GM19035 (cell line): ENCODE data around the gene EPB41L2.
A peak's percentile ranks its signal among the peaks of the same experiment; 100 is the strongest.
"Not testable (repeated sequence)": the region's sequence is repeated elsewhere in the genome, so short reads cannot be mapped to it uniquely, and the experiment has no call there.

Source experiments
- ATAC-seq: cut with Tn5 transposase; IDR thresholded peaks from one replicate; pipeline ENCODE4 v1.9.1; 2021; ENCODE audit not compliant: unreplicated experiment

The EPB41L2 gene

DNA sequence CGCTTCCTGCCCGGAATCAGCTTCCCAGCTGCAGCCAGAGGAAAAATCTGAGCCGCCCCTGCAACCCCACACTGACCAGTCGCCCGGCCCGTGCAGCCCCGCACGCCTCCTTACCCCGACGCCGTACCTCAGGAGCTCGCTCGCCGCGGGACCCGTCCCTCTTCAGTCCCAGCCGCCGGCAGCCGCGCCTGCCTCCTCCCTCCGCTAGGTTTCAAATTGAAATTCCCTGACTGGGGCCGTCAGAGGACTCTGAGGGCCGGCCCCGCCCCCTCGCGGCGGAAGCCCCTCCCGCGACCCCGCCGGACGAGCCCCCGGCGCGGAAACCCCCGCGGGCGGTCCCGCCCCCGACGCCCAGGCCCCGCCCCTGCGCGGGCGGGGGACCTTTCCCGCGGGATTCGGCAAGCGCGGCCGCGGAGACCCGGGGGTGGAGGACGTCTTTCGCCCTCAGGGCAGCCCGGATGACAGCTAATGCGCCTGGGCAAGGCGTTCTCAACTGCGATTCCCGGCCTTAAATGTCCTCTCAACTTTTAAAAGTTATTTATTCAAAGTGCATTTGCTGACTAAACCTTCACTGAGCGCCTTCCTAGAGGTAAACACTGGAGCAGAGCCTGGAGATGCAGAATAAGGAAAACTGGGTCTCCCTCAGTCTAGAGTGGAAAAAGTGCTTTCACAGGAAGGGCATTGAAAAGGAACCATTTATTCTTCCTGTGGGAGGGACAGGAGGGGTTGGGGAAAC lies at the start of gene EPB41L2:
Gene EPB41L2, minus strand, starts transcription at position 218 of the 736 bp plus-strand sequence. CDS start 106,760 bp downstream, outside the sequence.
- peak; percentile 72 for ATAC-seq

DNA sequence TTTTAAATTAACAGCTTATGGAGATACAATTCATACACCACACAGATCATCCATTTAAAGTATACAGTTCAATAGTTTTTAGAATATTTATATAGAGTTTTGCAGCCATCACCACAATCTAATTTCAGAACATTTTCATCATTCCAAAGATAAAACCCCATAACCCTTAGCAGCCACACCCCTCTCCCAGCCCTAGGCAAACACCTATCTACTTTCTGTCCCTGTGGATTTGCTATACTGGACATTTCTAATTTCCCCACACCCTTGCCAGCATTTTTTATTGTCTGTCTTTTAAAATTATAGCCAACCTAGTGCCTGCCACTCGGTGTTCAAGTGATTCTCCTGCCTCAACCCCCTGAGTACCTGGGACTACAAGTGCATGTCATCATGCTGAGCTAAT lies 49.2 kb upstream of the EPB41L2 start:
- no peak for ATAC-seq

DNA sequence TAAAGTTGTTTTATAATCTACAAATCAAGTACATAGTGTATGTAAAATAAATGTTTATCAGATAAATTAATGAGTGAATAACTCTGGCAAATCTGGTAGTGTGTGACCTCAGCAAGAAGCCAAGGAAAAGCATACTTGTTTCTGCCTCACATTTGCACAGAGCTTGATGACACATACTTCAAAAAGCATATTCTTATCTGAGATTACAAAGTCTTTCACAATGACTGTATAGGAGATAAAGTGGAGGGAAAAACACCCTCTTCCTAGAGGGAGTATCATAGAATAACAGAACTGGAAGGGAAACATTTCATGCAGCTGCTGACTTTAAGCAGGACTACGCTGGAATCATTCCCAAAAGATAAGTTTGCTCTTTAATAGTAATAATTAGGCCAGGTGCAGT lies 44.1 kb upstream of the EPB41L2 start:
- no peak for ATAC-seq

DNA sequence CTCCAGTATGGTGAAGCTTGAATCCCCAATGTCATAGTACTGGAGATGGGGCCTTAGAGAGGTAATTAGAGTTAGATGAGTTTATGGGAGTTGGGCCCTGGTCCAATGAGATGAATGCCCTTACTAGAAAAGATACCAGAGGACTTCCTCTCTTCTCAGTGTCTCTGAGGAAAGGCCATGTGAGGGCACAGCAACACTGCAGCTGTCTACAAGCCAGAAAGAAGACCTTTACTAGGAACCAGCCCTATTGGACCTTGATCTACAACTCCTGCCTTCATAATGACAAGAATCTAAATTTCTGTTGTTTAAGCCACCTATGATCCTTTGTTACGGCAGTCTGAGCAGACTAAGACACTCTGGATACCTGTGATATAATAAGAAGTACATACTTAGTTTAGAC lies 40.9 kb upstream of the EPB41L2 start:
- no peak for ATAC-seq

DNA sequence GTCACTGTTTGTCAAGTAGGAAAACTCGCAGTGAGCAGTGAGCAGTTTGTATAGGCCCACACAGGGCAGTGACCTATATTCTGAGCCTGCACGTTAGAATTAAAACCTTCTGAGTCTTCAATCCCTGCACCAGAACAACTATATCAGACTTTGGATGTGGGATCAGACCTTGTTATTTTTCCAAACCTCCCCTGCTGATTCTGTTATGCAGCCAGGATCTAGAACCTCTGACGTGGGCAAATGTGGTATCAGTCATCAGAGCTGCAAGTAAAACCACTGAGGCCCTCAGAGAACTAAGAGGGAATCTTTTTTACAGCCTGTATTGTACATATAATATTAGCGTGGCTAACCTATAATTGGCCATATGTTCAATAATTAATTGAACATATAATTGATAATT lies 40.3 kb upstream of the EPB41L2 start:
- no peak for ATAC-seq

DNA sequence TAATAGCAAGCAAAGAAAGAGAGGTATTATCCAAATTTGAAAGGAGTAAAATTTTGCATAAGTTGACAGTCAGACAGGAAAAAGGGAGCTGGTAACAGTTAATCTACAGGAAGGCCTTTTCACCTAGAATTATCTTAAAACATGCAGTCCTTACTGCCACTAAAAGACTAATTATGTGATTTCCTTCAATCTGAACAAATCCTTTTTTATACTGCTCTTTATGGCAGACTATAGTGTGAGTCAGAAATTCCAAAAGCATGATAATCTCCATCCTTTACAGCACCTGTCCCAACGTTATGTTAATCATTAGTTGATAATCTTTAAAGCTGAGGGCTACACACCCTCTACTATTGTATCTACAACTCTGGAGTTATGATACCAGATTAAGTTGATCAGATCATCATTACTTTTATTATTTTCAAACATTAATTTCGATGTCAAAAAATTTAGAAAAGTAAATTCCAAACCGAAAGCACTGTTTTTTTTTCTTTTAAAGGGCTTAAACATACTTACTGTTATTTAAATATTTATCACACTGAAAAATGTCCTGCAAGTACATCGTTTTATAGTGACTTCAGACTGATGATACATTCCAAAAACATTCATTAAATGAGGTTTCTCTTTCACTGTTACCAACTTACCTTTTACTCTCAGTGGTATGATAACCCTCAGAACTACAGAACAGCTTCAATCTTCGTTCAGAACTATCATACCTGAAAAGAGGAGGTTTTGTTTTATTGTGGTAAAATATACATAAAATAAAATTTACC lies 39.1 kb upstream of the EPB41L2 start:
- ATAC-seq, result no peak

DNA sequence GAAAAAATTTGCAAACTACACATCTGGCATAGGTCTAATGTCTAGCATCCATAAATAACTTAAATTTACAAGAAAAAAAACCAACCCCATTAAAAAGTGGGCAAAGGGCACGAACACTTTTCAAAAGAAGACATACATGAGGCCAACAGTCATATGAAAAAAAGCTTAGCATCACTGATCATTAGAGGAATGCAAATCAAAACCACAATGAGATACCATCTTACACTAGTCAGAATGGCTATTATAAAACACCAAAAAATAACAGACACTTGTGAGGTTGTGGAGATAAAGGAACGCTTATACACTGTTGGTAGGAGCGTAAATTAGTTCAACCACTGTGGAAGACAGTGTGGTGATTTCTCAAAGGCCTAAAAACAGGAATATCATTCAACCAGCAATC lies 33.7 kb upstream of the EPB41L2 start:
- no peak for ATAC-seq

DNA sequence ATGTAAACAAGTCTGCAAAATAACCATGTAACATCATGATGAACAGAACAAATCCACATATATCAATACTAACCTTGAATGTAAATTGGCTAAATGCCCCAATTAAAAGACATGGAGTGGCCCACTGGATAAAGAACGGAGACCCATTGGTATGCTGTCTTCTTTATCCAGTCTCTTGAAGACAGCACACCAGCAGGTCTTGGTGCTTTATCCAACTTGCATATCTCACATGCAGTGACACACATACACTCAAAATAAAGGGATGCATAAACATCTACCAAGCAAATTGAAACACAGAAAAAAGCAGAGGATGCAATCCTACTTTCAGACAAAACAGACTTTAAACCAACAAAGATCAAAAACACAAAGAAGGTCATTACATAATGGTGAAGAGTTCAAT lies 30.3 kb upstream of the EPB41L2 start:
- no peak for ATAC-seq

DNA sequence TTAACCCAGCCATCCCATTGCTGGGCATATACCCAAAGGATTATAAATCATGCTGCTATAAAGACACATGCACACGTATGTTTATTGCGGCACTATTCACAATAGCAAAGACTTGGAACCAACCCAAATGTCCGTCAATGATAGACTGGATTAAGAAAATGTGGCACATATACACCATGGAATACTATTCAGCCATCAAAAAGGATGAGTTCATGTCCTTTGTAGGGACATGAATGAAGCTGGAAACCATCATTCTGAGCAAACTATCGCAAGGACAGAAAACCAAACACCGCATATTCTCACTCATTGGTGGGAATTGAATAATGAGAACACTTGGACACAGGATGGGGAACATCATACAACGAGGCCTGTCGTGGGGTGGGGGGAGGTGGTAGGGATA lies 28.9 kb upstream of the EPB41L2 start:
- ATAC-seq, result not testable (repeated sequence)

DNA sequence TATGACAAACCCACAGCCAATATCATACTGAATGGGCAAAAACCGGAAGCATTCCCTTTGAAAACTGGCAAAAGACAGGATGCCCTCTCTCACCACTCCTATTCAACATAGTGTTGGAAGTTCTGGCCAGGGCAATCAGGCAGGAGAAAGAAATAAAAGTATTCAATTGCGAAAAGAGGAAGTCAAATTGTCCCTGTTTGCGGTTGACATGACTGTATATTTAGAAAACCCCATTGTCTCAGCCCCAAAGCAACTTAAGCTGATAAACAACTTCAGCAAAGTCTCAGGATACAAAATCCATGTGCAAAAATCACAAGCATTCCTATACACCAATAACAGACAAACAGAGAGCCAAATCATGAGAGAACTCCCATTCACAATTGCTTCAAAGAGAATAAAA lies 27.3 kb upstream of the EPB41L2 start:
- ATAC-seq, result not testable (repeated sequence)

DNA sequence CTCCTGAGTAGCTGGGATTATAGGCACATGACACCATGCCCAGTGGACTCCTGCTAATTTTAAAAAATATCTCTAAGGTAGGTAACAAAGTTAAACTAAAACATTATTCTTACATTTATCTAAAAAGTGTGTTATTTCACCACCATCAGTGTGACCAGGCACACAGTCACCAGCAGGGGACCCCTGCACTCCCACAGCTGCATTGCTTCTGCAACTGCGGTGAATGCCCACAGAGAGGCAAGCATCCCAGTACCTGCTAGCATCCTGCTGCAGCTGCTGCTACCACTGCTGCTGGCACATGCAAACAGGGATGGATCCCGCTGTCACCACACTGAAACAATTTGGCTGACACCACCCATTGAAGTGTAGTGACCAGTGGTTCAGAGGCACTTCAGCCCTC lies 21.9 kb upstream of the EPB41L2 start:
- no peak for ATAC-seq

DNA sequence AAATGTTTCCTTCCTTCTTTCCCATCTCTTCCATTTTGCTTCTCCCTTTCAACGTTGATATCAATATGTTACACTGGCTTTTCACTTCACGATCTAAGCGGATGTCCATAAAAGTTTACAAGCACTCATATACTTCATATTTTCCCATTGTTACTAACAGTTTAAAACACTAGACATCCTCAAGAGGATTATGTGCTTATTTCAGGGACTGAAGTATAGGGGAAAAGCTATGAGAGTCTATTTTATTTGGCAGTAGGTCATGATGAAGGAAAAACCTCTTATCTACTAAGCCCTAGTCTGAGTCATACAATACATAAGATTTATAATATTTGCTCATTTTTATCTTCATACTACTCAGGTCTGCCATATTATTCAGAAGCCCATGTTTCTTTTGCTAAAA lies 20.6 kb upstream of the EPB41L2 start:
- no peak for ATAC-seq

DNA sequence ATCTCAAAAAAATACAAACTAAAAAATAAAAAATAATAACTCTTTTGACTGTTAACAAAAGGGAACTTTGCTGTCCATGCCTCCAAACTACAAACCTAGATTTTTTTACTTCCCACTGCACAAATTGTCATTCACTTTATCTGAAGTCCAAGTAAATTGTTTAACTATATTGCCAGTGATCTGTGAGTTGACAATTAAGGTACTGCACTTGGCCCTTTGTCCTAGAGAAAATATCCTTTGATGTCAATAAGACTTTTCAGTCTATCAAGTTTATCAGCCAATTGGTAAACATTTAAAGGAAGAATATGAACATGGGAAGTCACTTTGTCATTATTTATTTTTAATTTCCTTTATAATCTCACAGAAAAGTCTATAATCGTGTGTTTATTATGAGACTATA lies 19.3 kb upstream of the EPB41L2 start:
- ATAC-seq, result no peak

DNA sequence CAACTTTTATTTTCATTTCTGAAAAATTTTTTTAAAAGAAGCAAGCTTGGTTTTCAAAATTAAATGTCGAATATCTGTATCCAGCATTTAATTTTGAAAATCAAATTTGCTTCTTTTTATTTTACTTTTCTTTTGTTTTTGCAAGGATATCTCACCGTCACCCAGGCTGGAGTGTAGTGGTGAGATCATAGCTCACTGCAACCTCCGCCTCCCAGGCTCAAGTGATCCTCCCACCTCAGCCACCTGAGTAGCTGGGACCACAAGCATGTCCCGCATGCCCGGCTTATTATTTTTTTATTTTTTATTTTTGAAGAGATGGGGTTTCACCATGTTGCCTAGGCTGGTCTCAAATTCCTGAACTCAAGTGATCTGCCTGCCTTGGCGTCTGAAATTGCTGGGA lies 17.0 kb upstream of the EPB41L2 start:
- no peak for ATAC-seq

DNA sequence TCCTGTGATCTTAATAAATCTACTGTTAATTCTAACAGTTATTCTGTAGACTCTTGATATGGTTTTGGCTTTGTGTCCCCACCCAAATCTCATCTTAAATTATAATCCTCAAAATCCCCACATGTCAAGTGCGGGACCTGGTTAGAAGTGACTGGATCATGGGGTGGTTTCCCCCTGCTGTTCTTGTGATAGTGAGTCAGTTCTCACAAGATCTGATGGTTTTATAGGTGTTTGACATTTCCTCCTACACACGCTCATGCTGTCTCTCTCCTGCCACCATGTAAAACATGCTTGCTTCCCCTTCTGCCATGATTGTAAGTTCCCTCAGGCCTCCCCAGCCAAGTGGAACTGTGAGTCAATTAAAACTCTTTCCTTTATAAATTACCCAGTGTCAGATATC lies 10.5 kb upstream of the EPB41L2 start:
- ATAC-seq, result no peak

DNA sequence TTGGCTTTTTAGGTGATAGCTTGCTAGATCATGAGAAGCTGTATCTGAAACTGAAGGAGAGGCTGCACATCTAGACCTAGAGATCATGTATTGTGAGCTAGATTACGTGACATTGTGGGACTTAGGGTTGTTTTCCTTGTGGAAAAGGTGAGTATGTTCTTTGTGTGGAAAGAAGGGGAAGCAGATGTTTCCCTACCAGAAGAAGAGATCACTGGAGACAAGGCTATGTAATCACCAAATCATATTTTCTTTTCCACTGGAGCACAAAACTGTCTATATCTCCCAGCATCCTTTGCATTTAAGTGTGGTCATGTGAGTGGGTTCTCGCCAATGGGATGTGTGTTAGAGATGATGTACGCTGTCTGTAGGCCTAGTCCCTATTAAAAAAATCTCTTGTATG lies 7.0 kb upstream of the EPB41L2 start:
- no peak for ATAC-seq

DNA sequence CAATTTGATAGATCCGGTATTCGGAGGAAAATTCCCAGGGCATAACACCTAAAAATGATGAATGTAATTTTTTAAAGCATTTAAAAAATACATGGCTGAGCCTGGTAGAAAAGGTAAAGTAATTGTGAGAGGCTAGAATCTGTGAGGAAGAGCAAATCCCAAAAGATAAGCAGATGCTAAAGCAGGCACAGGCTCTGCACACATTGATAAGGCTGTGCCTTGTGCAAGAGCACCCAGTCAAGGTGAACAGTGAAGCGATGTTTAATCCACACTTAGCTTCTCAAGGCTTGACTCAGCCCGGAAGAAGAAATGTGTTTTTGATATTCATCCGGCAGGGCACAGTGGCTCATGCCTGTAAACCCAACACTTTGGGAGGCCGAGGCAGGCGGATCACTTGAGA lies 5.1 kb upstream of the EPB41L2 start:
- no peak for ATAC-seq

DNA sequence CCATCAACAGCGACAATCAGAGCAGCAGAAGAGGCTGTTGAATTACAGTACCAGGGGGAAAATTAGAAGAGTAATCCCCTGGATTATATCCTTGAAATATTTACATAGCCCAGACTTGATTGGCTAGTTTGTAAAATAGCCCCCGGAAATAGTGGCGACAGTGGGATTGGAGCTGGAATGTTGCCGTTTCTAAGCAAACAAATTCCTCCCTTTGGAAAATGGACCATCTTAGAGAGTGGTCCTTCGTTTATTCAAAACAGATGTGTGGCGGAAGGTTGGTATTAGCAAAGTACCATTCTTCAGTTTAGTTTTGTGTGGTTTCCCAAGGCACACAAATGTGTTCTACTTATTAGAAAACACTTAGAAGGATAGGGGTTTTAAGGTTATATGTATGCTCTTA lies 4.5 kb upstream of the EPB41L2 start:
- ATAC-seq, result no peak

DNA sequence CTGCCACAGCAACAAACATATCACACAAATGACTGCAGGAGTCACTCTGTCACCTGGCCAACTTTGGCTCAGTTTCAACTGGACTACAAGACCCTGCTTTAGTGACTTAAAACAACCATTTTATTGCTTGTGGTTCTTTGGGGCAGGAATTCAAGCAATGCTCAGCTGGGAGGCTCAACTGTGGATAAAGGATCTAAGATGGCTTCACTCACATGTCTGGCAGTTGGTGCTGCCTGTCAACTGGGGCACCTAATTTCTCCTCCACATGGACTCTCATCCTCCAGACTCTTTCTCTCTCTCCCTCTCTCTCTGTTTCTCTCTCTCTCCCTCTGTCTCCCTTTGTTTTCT lies 2.8 kb upstream of the EPB41L2 start:
- ATAC-seq, result no peak

DNA sequence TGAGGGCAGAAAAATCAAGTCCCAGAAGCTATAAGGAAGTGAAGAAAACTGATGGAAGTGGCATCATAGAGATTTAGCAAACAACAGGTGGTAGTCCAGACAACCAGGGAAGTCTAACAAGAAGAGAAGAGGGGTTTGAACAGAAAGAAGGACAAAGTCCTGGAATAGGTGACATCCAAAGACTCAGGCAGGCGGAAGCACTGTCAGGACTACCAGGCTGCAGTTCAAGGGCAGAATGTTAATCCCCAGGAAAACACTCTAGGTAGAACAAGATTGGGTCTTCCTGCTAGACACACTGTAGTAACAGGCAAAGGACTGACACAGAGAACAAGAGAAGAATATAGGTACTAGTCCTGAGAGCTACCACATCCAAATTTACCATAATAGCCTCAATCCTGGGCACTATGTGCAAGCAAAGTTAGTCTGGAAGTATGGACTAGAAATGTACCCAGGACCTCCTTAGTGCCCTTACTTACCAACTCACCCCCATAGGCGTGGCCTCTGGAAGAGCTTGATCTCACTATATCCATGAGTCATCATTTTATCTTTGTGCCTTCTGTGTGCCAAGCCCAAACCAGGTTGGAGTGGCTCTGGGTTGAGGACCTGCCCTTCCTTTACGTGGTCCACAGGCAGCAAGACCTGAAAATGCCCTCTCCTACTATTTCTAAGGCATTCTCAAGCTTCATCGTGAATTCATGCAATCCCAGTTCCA lies 2.2 kb upstream of the EPB41L2 start:
- ATAC-seq, result no peak

DNA sequence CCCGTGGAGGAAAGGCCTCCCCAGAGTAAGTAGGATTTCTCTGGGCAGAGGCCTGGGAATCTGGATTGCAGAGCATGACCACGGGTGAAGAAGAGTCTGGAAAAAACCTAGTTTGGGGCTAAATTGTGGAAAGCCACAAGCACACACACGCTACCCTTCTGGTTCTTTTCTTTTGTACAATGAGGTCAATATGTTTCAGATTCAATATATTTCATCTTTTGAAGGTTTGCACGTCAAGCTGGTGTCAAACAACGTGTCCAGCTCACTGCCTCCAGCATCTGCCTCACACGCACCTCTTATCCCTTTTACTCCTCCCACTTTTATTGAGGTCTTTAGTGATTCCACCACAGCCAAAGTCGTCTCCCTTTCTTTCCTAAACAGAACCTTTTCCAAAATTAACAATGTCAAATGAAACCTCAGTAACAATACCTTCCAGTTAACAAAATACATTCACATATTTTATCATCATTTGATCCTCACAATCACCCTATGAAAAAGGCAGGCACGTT lies 773 bp upstream of the EPB41L2 start:
- peak; percentile 6 for ATAC-seq
